Measurements from ENCODE around the gene CFAP57. TPM values are rescaled to one million over a fixed set of nuclear protein-coding genes. Genes with fewer than 3 reads are reported as not detected.

Gene CFAP57
- total and polyA plus RNA-seq, 2 of the 8 experiments (the other 6 are each of a cell fraction or from before 2014, with no cell fraction given) = 0.20 to 0.80 TPM

DNA sequence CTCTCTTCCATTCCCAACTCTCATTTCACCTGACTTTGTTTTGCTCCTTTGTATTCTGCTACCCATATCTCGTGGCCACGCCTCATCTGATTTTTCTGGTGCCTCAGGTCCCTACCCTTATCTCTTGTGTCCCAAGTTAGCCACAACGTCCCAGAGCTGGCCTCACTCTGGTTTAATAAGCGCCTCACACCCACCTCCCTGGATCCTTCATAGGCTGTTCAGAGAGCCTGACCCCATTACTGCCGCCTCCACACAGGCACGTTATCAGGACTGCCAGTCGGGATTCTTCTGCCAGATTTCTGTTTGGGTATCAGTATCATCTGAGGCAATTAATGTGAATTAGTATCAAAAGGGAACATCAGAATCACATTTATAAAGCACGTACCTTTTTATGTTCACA lies 62.9 kb downstream of the CFAP57 start:
- no peaks in the 10 kb centered on the region; the same call in 1 of the 2 replicates for H3K79me1 ChIP-seq (ENCODE audit: low read depth, low read length)

More for the DNA sequence above, 62.9 kb downstream of the CFAP57 start:
- no peak overlapping the region for H4K91ac ChIP-seq (replicated peaks; ENCODE audit: insufficient read length, low read length)
- H4K20me1 ChIP-seq (replicated peaks in 1 of 2; ENCODE audit: control insufficient read depth in 1 of 2, insufficient read depth in 2 of 2, low read length in 2 of 2) = no peaks in the 10 kb centered on the region
- H3K9me3 ChIP-seq (ENCODE audit: insufficient read depth in 2 of 2, low read depth in 1 of 2, low read length in 1 of 2) = no peaks in the 10 kb centered on the region
- ChIA-PET POLR2A (ENCODE audit: partially characterized antibody) (interaction anchor here (1.8 kb wide), 1 partner anchor 123 kb away, joined by 5 read pairs; the partner anchor contains the start of gene CDC20), CTCF (ENCODE audit: partially characterized antibody) (interaction anchor here (0.6 to 2.1 kb wide), 10 partner anchors 32 to 180 kb away, joined by 3 to 7 read pairs (median 4); partner anchors contain the start of genes C1orf210 and CDC20)
- H2BK12ac ChIP-seq (ENCODE audit: low read depth, low read length) = no peak overlapping the region
- H4K8ac ChIP-seq (ENCODE audit: extremely low read depth, insufficient read depth, low read length) = no peak overlapping the region
- DNase-seq (ENCODE audit: low read depth in 1 of 2, low spot score in 2 of 2) (no peak), FAIRE-seq (no peak)
- TF ChIP-seq RBBP5 (IDR thresholded peaks at IDR 0.05; ENCODE audit: borderline replicate concordance, low read depth, low read length) (no peak), SIX5 (IDR thresholded peaks at IDR 0.05; ENCODE audit: low read depth, low read length) (no peak)
- TF ChIP-seq, protein P1, sequence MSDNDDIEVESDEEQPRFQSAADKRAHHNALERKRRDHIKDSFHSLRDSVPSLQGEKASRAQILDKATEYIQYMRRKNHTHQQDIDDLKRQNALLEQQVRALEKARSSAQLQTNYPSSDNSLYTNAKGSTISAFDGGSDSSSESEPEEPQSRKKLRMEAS (IDR thresholded peaks at IDR 0.05) = no peak
- H3K23me2 ChIP-seq (ENCODE audit: low read depth, low read length) = no peaks in the 10 kb centered on the region
- no peak overlapping the region for H2BK5ac ChIP-seq (ENCODE audit: low read depth, low read length)
- no peak overlapping the region for H3K18ac ChIP-seq (ENCODE audit: extremely low read depth, low read length)
- H2AFZ ChIP-seq (ENCODE audit: low read length) = no peak overlapping the region
- no peak overlapping the region for H3K9ac ChIP-seq (replicated peaks in 1 of 4; ENCODE audit: extremely low read depth in 1 of 4, low read depth in 3 of 4, low read length in 3 of 4)
- no peak overlapping the region for H3K27ac ChIP-seq (ENCODE audit: low read depth, low read length)
- no peak overlapping the region for H3K56ac ChIP-seq (replicated peaks; ENCODE audit: insufficient read length, low read depth, low read length)
- H3K4me1 ChIP-seq (replicated peaks in 1 of 4; ENCODE audit: control insufficient read depth in 3 of 4, insufficient read depth in 4 of 4, low read length in 3 of 4) = peaks cover 0 to 4% (median 3%) of the 10 kb centered on the region in 4 experiments; a peak in 2 of 7 replicates
- H2BK120ac ChIP-seq (replicated peaks; ENCODE audit: low read depth, low read length) = no peak overlapping the region
- no peak overlapping the region for H3K4me2 ChIP-seq (ENCODE audit: insufficient read depth in 1 of 2, low read depth in 2 of 2, low read length in 2 of 2)
- H3K23ac ChIP-seq (ENCODE audit: insufficient read length) = no peak overlapping the region
- H3K4me3 ChIP-seq (ENCODE audit: extremely low read depth in 1 of 4, insufficient read depth in 2 of 4, low read depth in 3 of 4, low read length in 4 of 4) = no peak overlapping the region
- WGBS, 2 experiments (ENCODE audit: extremely low coverage in 1 of 2, insufficient coverage in 1 of 2, insufficient read length in 1 of 2, insufficient replicate concordance in 2 of 2, low coverage in 1 of 2, low lambda C conversion rate in 2 of 2, missing lambda C conversion rate in 1 of 2) = 87% methylated on average over 8 of the region's 8 CpGs; no CpG with 5 or more reads in 1 of the 2 experiments
- no peak overlapping the region for H3K4ac ChIP-seq (replicated peaks; ENCODE audit: insufficient read length, low read depth, low read length)
- H2BK20ac ChIP-seq (ENCODE audit: low read length) = no peak overlapping the region
- H2AK5ac ChIP-seq (ENCODE audit: low read depth, low read length) = no peak overlapping the region
- no peaks in the 10 kb centered on the region for H3K79me2 ChIP-seq (ENCODE audit: control insufficient read depth in 1 of 2, insufficient read depth in 2 of 2, low read length in 2 of 2)
- no peak overlapping the region for H4K5ac ChIP-seq (ENCODE audit: insufficient read length, low read depth, low read length)
- H3K27me3 ChIP-seq (replicated peaks in 1 of 4; ENCODE audit: control insufficient read depth in 3 of 4, extremely low read depth in 1 of 4, insufficient read depth in 3 of 4, low read length in 3 of 4) = no peaks in the 10 kb centered on the region
- no peak overlapping the region for H2BK15ac ChIP-seq (ENCODE audit: low read length)
- no peak overlapping the region for H3K14ac ChIP-seq (ENCODE audit: insufficient read length)
- H3K36me3 ChIP-seq (ENCODE audit: control insufficient read depth in 2 of 4, insufficient read depth in 4 of 4, low read length in 3 of 4) = no peaks in the 10 kb centered on the region

Data from H1 (cell line).